ENCODE results near the gene ENPP6. TPM values are rescaled to one million over a fixed set of nuclear protein-coding genes. Genes with fewer than 3 reads are reported as not detected.

The ENPP6 gene
- total RNA-seq, 4 donors from 2014 or later, result not detected

DNA sequence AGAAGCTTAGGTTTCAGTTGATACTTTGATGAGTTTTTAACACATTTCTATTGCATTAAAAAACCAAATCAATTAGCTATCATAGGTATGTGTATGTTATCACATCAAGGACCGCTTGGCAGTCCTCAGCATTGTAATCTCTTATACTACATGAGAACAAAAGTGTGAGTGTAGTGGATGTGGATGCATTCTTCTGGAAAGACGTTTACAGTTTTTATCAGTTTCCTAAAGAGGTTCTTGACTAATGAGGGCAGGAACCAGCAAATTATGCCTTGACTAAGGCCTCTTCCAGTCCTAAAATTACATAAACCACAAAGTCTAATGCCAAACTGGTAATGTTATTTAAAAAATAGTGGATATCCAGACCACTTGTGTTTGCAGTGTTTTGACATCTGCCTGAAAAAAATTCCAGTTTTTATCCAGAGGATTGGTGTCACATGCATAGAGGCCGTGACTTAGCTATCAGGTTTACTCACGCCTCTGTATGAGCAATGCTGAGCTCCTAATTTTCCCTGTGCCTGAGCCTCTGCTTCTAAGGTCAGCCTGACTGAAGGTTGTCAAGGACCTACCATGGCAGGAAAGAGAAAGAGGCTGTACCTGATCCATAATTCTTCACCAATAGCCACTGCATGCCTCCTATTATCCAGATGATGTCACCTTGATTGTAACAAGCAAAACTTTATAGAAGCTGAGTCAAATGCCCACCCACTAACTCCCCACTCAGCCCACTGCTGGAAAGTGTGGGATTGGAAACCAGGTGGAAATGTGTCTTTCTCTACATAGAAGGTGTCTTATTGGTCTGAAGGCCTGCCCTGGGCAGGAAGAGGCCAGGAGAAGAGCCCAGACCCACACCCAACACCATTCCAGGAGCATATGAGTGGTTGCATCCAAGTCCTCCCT, 68.7 kb downstream of the ENPP6 start:
- peaks cover 9% of the 10 kb centered on the region for H3K4me1 ChIP-seq
- WGBS, result 84% methylated on average over 4 of the region's 4 CpGs
- no peak overlapping the region for H3K4me3 ChIP-seq
- TF ChIP-seq EP300 (IDR thresholded peaks at IDR 0.05) (no peak), POLR2AphosphoS5 (IDR thresholded peaks at IDR 0.05) (no peak), POLR2A (IDR thresholded peaks at IDR 0.05) (no peak)
- TF ChIP-seq, protein P1, sequence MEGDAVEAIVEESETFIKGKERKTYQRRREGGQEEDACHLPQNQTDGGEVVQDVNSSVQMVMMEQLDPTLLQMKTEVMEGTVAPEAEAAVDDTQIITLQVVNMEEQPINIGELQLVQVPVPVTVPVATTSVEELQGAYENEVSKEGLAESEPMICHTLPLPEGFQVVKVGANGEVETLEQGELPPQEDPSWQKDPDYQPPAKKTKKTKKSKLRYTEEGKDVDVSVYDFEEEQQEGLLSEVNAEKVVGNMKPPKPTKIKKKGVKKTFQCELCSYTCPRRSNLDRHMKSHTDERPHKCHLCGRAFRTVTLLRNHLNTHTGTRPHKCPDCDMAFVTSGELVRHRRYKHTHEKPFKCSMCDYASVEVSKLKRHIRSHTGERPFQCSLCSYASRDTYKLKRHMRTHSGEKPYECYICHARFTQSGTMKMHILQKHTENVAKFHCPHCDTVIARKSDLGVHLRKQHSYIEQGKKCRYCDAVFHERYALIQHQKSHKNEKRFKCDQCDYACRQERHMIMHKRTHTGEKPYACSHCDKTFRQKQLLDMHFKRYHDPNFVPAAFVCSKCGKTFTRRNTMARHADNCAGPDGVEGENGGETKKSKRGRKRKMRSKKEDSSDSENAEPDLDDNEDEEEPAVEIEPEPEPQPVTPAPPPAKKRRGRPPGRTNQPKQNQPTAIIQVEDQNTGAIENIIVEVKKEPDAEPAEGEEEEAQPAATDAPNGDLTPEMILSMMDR (IDR thresholded peaks at IDR 0.05), result no peak
- H3K36me3 ChIP-seq, result no peaks in the 10 kb centered on the region
- H3K27me3 ChIP-seq, result no peaks in the 10 kb centered on the region
- no peak for DNase-seq (ENCODE audit: low spot score in 2 of 2)
- no peak overlapping the region for H3K27ac ChIP-seq
- H3K9me3 ChIP-seq, result no peaks in the 10 kb centered on the region

DNA sequence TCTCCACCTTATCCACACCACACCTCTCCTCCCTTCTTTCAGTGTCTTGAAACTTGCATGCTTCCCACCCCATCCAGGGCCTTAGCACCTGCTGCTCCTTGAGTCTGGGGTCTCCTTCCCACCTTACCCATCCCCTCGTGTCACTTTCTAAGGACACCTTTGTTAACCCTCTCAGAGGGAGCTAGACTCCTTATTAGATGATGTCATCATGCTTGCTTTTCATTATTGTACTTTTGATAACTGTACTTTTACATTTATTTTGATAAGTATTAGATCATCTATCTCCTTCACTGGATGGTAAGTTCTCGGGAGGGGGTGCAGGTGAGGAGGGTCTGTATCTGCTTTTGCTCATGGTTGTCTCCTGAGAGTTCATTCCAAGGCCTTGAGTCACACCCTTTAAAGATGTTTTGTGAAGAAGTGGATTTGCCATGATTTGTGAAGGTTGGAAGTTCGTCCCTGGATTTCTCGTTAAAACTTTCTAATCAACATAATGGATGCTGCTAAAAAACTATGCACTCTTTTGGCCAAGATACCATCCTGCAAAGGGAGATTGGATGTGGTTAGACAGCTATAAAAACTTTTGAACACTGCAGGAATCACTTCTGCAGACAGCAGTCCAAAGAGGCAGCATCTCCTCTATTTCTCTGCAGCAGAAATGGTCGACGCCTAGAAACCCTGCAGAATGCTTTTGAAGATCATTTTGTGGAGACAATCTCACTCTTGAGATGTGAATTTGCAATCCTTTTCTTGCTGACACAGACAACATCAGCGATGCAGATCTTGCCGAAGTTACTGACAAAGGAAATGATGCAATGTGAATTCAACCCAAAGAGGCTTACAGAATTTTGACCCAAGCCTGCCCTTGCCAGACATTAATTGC, 69.6 kb downstream of the ENPP6 start:
- TF ChIP-seq EP300 (IDR thresholded peaks at IDR 0.05) (no peak), POLR2A (IDR thresholded peaks at IDR 0.05) (no peak), POLR2AphosphoS5 (IDR thresholded peaks at IDR 0.05) (no peak)
- no peaks in the 10 kb centered on the region for H3K9me3 ChIP-seq
- peaks cover 9% of the 10 kb centered on the region for H3K4me1 ChIP-seq
- H3K4me3 ChIP-seq, result no peak overlapping the region
- 57% methylated on average over 8 of the region's 8 CpGs for WGBS
- no peaks in the 10 kb centered on the region for H3K36me3 ChIP-seq
- H3K27me3 ChIP-seq, result no peaks in the 10 kb centered on the region
- no peak for DNase-seq (ENCODE audit: low spot score in 2 of 2)
- no peak overlapping the region for H3K27ac ChIP-seq

DNA sequence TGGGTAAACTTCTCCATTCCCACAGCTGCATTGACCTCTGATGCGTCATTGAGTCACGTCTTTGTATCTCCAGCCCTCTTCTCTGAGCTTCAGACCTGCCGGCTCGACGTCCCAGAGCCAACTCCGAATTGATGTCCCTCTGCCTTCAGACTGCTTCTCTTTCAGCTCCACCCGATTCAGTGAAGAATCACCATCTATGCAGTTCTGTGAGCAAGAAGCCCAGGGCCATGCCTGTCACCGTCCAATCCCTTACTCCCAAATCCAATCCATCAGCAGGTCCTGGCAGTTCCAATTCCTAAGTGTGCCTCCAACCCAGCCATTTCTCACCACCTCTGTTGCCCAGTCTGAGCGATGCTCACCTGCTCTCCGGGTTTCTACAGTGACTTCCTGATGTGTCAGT, 70.7 kb downstream of the ENPP6 start:
- Histone ChIP-seq H3K27ac (no peak overlapping the region), H3K27me3 (no peaks in the 10 kb centered on the region), H3K36me3 (no peaks in the 10 kb centered on the region), H3K4me1 (peaks cover 9% of the 10 kb centered on the region), H3K9me3 (no peaks in the 10 kb centered on the region), H3K4me3 (no peak overlapping the region)
- TF ChIP-seq POLR2AphosphoS5 (IDR thresholded peaks at IDR 0.05) (no peak), EP300 (IDR thresholded peaks at IDR 0.05) (no peak), POLR2A (IDR thresholded peaks at IDR 0.05) (no peak)
- TF ChIP-seq, protein P1 (IDR thresholded peaks at IDR 0.05), result no peak
- DNase-seq (ENCODE audit: low spot score in 2 of 2), result no peak
- WGBS, result 84% methylated on average over 10 of the region's 10 CpGs

DNA sequence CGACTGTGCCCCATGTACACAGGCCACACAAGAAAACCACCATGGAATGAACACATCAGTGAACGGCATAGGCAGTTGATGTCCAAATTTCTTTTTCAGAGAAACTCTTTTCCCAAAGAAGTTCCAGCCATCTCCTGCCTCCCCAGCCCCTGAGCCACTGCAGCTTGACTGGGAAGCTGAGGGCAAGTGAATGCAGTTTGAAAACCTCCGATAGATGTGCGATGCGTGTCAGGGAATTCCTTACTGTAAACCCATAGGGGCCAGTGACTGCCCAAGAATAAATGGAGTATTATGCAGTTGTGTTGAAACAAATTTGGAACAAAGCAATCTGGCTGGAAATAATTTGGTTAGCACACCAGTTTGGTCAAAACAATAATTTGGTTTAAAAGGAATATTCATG, 72.1 kb downstream of the ENPP6 start:
- Histone ChIP-seq H3K36me3 (no peaks in the 10 kb centered on the region), H3K4me3 (no peak overlapping the region), H3K27ac (no peak overlapping the region), H3K27me3 (no peaks in the 10 kb centered on the region), H3K9me3 (no peaks in the 10 kb centered on the region), H3K4me1 (peaks cover 9% of the 10 kb centered on the region)
- TF ChIP-seq POLR2A (IDR thresholded peaks at IDR 0.05) (no peak), POLR2AphosphoS5 (IDR thresholded peaks at IDR 0.05) (no peak), EP300 (IDR thresholded peaks at IDR 0.05) (no peak)
- TF ChIP-seq, protein P1 (IDR thresholded peaks at IDR 0.05), result no peak
- 95% methylated on average over 5 of the region's 5 CpGs for WGBS
- DNase-seq (ENCODE audit: low spot score in 2 of 2), result no peak

DNA sequence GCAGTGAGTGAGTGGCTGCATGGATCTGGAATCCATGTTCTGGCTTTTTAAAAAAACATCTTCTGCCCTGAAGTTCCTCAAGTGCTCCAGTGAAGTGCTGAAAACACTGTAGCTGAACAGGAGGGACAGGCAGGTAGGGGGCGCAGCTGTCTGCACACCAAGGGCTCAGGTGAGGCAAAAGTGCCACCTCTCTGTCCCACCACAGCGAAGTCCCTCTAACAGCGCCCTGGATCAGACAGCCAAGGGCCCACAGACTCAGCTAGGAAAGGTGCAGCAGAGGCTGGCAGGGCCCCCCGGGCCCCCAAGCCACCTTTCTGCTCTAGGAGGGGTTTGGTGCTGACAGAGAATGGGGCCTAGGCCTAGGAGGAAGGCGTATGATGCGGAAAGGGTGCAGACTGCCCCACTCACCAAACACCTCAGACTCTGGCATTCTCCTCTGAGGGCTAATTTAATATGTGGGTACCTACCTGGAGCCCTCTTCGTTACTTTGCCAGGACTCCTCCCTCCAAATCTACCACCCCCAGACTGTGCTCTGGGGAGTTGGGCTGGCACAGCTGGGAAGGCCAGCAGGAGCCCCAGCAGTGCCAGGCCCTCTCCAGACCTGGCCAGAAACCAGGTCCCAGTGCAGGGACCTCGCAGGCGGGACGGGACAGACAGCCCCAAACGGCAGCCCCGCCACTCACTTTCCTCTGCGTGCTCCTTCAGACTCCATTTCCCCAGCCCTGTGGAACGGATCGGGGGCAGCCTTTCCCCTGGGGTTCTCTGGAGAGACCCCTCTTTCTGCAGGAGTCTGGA, 73.7 kb downstream of the ENPP6 start:
- TF ChIP-seq EP300 (IDR thresholded peaks at IDR 0.05) (no peak), POLR2A (IDR thresholded peaks at IDR 0.05) (no peak), POLR2AphosphoS5 (IDR thresholded peaks at IDR 0.05) (no peak)
- TF ChIP-seq, protein P1 (IDR thresholded peaks at IDR 0.05), result no peak
- Histone ChIP-seq H3K4me1 (peaks cover 9% of the 10 kb centered on the region), H3K9me3 (no peaks in the 10 kb centered on the region), H3K27ac (no peak overlapping the region), H3K36me3 (no peaks in the 10 kb centered on the region), H3K27me3 (no peaks in the 10 kb centered on the region), H3K4me3 (no peak overlapping the region)
- no peak for DNase-seq (ENCODE audit: low spot score in 2 of 2)
- 95% methylated on average over 12 of the region's 15 CpGs for WGBS
